Psoas muscle (tissue), 8 donors: ENCODE results near the gene XXYLT1. TPM values are rescaled to one million over a fixed set of nuclear protein-coding genes. Genes with fewer than 3 reads are reported as not detected.

Source experiments
- ATAC-seq, 4 donors: fragments of 200-7000 bp; cut with Tn5 transposase; one replicate each; pipeline ENCODE4 v1.9.1; 2020; ENCODE audit warnings: moderate library complexity in 3 of 4, mild to moderate bottlenecking in 2 of 4
- DNase-seq, 2 donors: peaks; one replicate each; pipeline ENCODE4 v3.0.0-alpha.2; 2020
- H3K27ac ChIP-seq: fragments of 200-600 bp; one replicate; pipeline ENCODE4 v1.8.0; 2022
- H3K27me3 ChIP-seq, 3 donors: fragments of 200-600 bp in 1 of 3; one replicate each; pipeline versions ENCODE4 v1.6.1 to v1.8.0; 2013 to 2022; ENCODE audit warnings: low read length in 2 of 3, mild to moderate bottlenecking in 2 of 3, moderate library complexity in 1 of 3; ENCODE audit not compliant: insufficient read depth in 3 of 3
- H3K36me3 ChIP-seq, 2 donors: fragments of 200-600 bp in 1 of 2; one replicate each; pipeline versions ENCODE4 v1.6.1 to v1.8.0; 2013 to 2022; ENCODE audit warnings: low read depth in 1 of 2, mild to moderate bottlenecking in 1 of 2, moderate library complexity in 1 of 2; ENCODE audit not compliant: insufficient read depth in 1 of 2
- H3K4me1 ChIP-seq: fragments of 200-600 bp; one replicate; pipeline ENCODE4 v1.8.0; 2022
- H3K4me3 ChIP-seq: fragments of 200-600 bp; one replicate; pipeline ENCODE4 v1.8.0; 2022; ENCODE audit warnings: mild to moderate bottlenecking
- H3K9me3 ChIP-seq: fragments of 200-600 bp; one replicate; pipeline ENCODE4 v1.8.0; 2022
- CTCF ChIP-seq: fragments of 200-600 bp; IDR thresholded peaks from one replicate; pipeline ENCODE4 v1.8.0; 2022; ENCODE audit warnings: antibody characterized with exemption
- WGBS, 3 donors: extraction: QIAGEN DNeasy Blood & Tissue Kit; methylation state at CpG; one replicate each; pipeline versions ENCODE4 v1.1.6 to v1.1.7; 2013; 5-methylcytosine and 5-hydroxymethylcytosine counted together
- intact Hi-C, 2 donors: fragments of 100-400 bp; cut with DNase I; formaldehyde crosslinking; loops; one replicate each; pipeline versions ENCODE4 v1.11.0 to v1.14.2; 2022
- polyA plus RNA-seq, 3 donors: library from polyadenylated mRNA; stranded (reverse); fragments of 200-250 nt; gene quantifications; one replicate each; pipeline ENCODE4 v1.2.3, GENCODE V29; 2013
- total RNA-seq, 4 donors: library from RNA; stranded (reverse); fragmentation: NEBNext Ultra II Directional in 2 of 4; extraction: Animal tissue kit (Norgen Biotek cat#: 25700) in 2 of 4; gene quantifications; one replicate each; pipeline versions ENCODE4 v1.2.1 to v1.2.4, GENCODE V29; 2021 to 2023
- donor health status: healthy with polysubstance abuse.
- donor health status: DM: no; HTN: no; CAD: no; lungs with moderate emphysema.
- donor health status: Bipolar disorder and iron deficiency.
- donor health status: healthy.
- donor health status: DM: yes; HTN: yes; CAD: no.
- donor health status: DM: no; HTN: no; CAD: no.
- donor health status: DM: no; HTN: no; CAD: no.
- donor health status: DM: yes; HTN: yes; CAD: no.

Gene XXYLT1
- total and polyA plus RNA-seq, 7 donors: 0.86 to 3.5 (median 1.8) TPM

- peaks cover 12% of the 10 kb centered on the region for H3K4me1 ChIP-seq
- no peak for TF ChIP-seq CTCF
- 94 to 96% (median 95%) methylated on average over 11 of the region's 11 CpGs for WGBS, 3 donors
- DNase-seq (no peak), ATAC-seq (no peak)
- H3K4me3 ChIP-seq: no peak overlapping the region
- H3K27me3 ChIP-seq: no peaks in the 10 kb centered on the region
- peaks cover 0 to 4% of the 10 kb centered on the region in 2 donors for H3K36me3 ChIP-seq
- intact Hi-C loops: no loop called here
- no peak overlapping the region for H3K27ac ChIP-seq
- no peaks in the 10 kb centered on the region for H3K9me3 ChIP-seq
Measured at GRCh38 chr3:195268576-195269309, 2.2 kb downstream of the XXYLT1 start.

GRCh38 chr3:195267096-195267495 is 3.9 kb downstream of the XXYLT1 start:
- WGBS, 3 donors: 80 to 88% (median 86%) methylated on average over 3 of the region's 3 CpGs
- no peak for DNase-seq
- ATAC-seq: no peak
- H3K9me3 ChIP-seq: no peaks in the 10 kb centered on the region
- H3K4me3 ChIP-seq: no peak overlapping the region
- no peaks in the 10 kb centered on the region for H3K27me3 ChIP-seq
- peaks cover 0 to 4% of the 10 kb centered on the region in 2 donors for H3K36me3 ChIP-seq
- TF ChIP-seq CTCF: no peak
- peaks cover 12% of the 10 kb centered on the region for H3K4me1 ChIP-seq
- H3K27ac ChIP-seq: no peak overlapping the region
- intact Hi-C loops: no loop called here

GRCh38 chr3:195266428-195266827 is 4.5 kb downstream of the XXYLT1 start:
- intact Hi-C loops: no loop called here
- peaks cover 0 to 4% of the 10 kb centered on the region in 2 donors for H3K36me3 ChIP-seq
- no peak overlapping the region for H3K27ac ChIP-seq
- H3K27me3 ChIP-seq: no peaks in the 10 kb centered on the region
- no peak for DNase-seq
- H3K4me1 ChIP-seq: peaks cover 12% of the 10 kb centered on the region
- no peak for ATAC-seq
- no peak overlapping the region for H3K4me3 ChIP-seq
- H3K9me3 ChIP-seq: no peaks in the 10 kb centered on the region
- no peak for TF ChIP-seq CTCF
- 83 to 92% (median 89%) methylated on average over 5 of the region's 5 CpGs for WGBS, 3 donors

- intact Hi-C loops: no loop called here
- Histone ChIP-seq H3K4me1 (peaks cover 12% of the 10 kb centered on the region), H3K4me3 (no peak overlapping the region), H3K36me3 (peaks cover 0 to 4% of the 10 kb centered on the region in 2 donors), H3K27me3 (no peaks in the 10 kb centered on the region), H3K9me3 (no peaks in the 10 kb centered on the region), H3K27ac (no peak overlapping the region)
- no peak for ATAC-seq
- DNase-seq: no peak
- TF ChIP-seq CTCF: no peak
- 92 to 94% (median 93%) methylated on average over 13 of the region's 13 CpGs for WGBS, 3 donors
Measured at GRCh38 chr3:195265363-195265976, 5.5 kb downstream of the XXYLT1 start.
